GM12878 (cell line): ENCODE measurements around the gene SLC7A5. TPM values are rescaled to one million over a fixed set of nuclear protein-coding genes. Genes with fewer than 3 reads are reported as not detected.

ENCODE experiments used
- ATAC-seq: fragments of 200-7000 bp; cut with Tn5 transposase; 3 replicates; pipeline ENCODE4 v1.9.1; 2020; ENCODE audit warnings: mild to moderate bottlenecking, moderate library complexity
- BruUV-seq: library from RNA; stranded (reverse); fragments of 400-500 nt; replicated peaks from 2 replicates; lab custom pipeline; 2021; lab: Mats Ljungman, UMichigan
- CTCF ChIA-PET: fragments of 300-600 bp; sonication (Branson Sonifier 250); formaldehyde crosslinking; extraction: SDS; loops from one replicate; lab custom pipeline; 2021; ENCODE audit warnings: inconsistent platforms; lab: Yijun Ruan, JAX
- POLR2A ChIA-PET: fragments of 350-600 bp; formaldehyde crosslinking; extraction: SDS; loops from one replicate; lab custom pipeline; 2021; ENCODE audit warnings: inconsistent platforms; lab: Charles Lee
- RAD21 ChIA-PET: fragments of 300-600 bp; sonication (Branson Sonifier 250); formaldehyde crosslinking; loops from one replicate; lab custom pipeline; 2023; ENCODE audit warnings: antibody characterized with exemption; ENCODE audit not compliant: unreplicated experiment; lab: Charles Lee
- SMC1A ChIA-PET: fragments of 300-600 bp; sonication (Branson Sonifier 250); formaldehyde crosslinking; loops from one replicate; lab custom pipeline; 2023; ENCODE audit not compliant: unreplicated experiment, uncharacterized antibody; lab: Charles Lee
- DNase-seq: peaks from one replicate; pipeline ENCODE4 v3.0.0-alpha.2; 2011; ENCODE audit warnings: low read depth, low spot score
- FAIRE-seq: peaks from 3 replicates; lab custom pipeline; 2011; peaks lifted over from hg19 to GRCh38; lab: Jason Lieb, UNC
- H2AFZ ChIP-seq: 2 replicates; pipeline ENCODE4 v1.6.0; 2011; ENCODE audit warnings: low read depth, low read length, control low read depth; ENCODE audit not compliant: control insufficient read depth
- H3K27ac ChIP-seq: 2 replicates; pipeline ENCODE4 v1.5.1; 2011; ENCODE audit warnings: control low read depth; ENCODE audit not compliant: control insufficient read depth, insufficient read depth
- H3K27me3 ChIP-seq, 2 experiments: replicated peaks in 1 of 2; 2 replicates each; pipeline versions ENCODE4 v1.6.0 to v1.6.1; 2011; ENCODE audit warnings: low read length in 1 of 2; ENCODE audit not compliant: control insufficient read depth in 2 of 2, insufficient read depth in 2 of 2
- H3K36me3 ChIP-seq, 2 experiments: 2 replicates each; pipeline ENCODE4 v1.5.1; 2011; ENCODE audit warnings: low read length in 1 of 2; ENCODE audit not compliant: control insufficient read depth in 2 of 2, insufficient read depth in 2 of 2
- H3K4me1 ChIP-seq: 2 replicates; pipeline ENCODE4 v1.6.1; 2011; ENCODE audit warnings: mild to moderate bottlenecking, low read length, moderate library complexity, mixed read lengths; ENCODE audit not compliant: control insufficient read depth, insufficient read depth
- H3K4me2 ChIP-seq: 2 replicates; pipeline ENCODE4 v1.6.0; 2011; ENCODE audit warnings: control low read depth; ENCODE audit not compliant: control insufficient read depth, insufficient read depth
- H3K4me3 ChIP-seq: fragments of 200-600 bp; sonication (generic); 2 replicates; pipeline ENCODE4 v1.5.1; 2016
- H3K79me2 ChIP-seq: 2 replicates; pipeline ENCODE4 v1.6.0; 2011; ENCODE audit warnings: low read length; ENCODE audit not compliant: control insufficient read depth, insufficient read depth
- H3K9ac ChIP-seq: 2 replicates; pipeline ENCODE4 v1.8.0; 2011; ENCODE audit warnings: low read length, control low read depth, mixed read lengths; ENCODE audit not compliant: control insufficient read depth, insufficient read depth
- H3K9me3 ChIP-seq: replicated peaks from 3 replicates; pipeline ENCODE4 v1.5.1; 2011; ENCODE audit warnings: mild to moderate bottlenecking, low read length; ENCODE audit not compliant: control insufficient read depth, insufficient read depth
- H4K20me1 ChIP-seq: 2 replicates; pipeline ENCODE4 v1.6.0; 2011; ENCODE audit not compliant: control insufficient read depth, insufficient read depth
- CREB1 ChIP-seq: IDR thresholded peaks from 2 replicates; pipeline ENCODE4 v1.6.1; 2012; ENCODE audit warnings: low read depth, mild to moderate bottlenecking, inconsistent platforms
- ELK1 ChIP-seq: IDR thresholded peaks from 2 replicates; pipeline ENCODE4 v1.6.1; 2012; ENCODE audit warnings: low read depth, low read length, improper control_type of control experiment
- IKZF2 ChIP-seq, 2 experiments: fragments of 450-650 bp; IDR thresholded peaks; 2 replicates each; pipeline ENCODE4 v1.6.1; 2017; ENCODE audit warnings: mild to moderate bottlenecking in 2 of 2, moderate library complexity in 2 of 2
- JUND ChIP-seq: IDR thresholded peaks from 2 replicates; pipeline ENCODE4 v1.6.1; 2012; ENCODE audit warnings: low read depth, mild to moderate bottlenecking, low read length, improper control_type of control experiment, moderate library complexity
- KAT2A ChIP-seq: conservative IDR thresholded peaks from 2 replicates; pipeline ENCODE4 v1.6.1; 2011; ENCODE audit warnings: low read depth, low read length; ENCODE audit not compliant: control insufficient read depth
- NFYB ChIP-seq: IDR thresholded peaks from 2 replicates; pipeline ENCODE4 v1.6.1; 2011; ENCODE audit warnings: low read depth, mild to moderate bottlenecking, low read length, improper control_type of control experiment, moderate library complexity; ENCODE audit not compliant: insufficient read depth
- PML ChIP-seq: IDR thresholded peaks from 2 replicates; pipeline ENCODE4 v1.6.1; 2012; ENCODE audit warnings: low read length, inconsistent platforms
- POLR2A ChIP-seq: IDR thresholded peaks from 2 replicates; pipeline ENCODE4 v1.6.1; 2011; ENCODE audit warnings: low read depth, mild to moderate bottlenecking, low read length
- RAD21 ChIP-seq: IDR thresholded peaks from 2 replicates; pipeline ENCODE4 v1.6.1; 2011; ENCODE audit warnings: mild to moderate bottlenecking, low read depth, low read length, moderate library complexity; ENCODE audit not compliant: insufficient read depth
- RB1 ChIP-seq: fragments of 450-650 bp; formaldehyde crosslinking; IDR thresholded peaks from 2 replicates; pipeline ENCODE4 v1.6.1; 2017; ENCODE audit warnings: mild to moderate bottlenecking, borderline replicate concordance
- SMARCA5 ChIP-seq: fragments of 450-650 bp; IDR thresholded peaks from 2 replicates; pipeline ENCODE4 v1.6.1; 2017; ENCODE audit warnings: mild to moderate bottlenecking
- SP1 ChIP-seq: IDR thresholded peaks from one replicate; pipeline ENCODE4 v1.6.1; 2011; ENCODE audit warnings: low read depth, low read length
- TCF12 ChIP-seq: IDR thresholded peaks from 2 replicates; pipeline ENCODE4 v1.6.1; 2011; ENCODE audit warnings: low read depth, mild to moderate bottlenecking, low read length
- ZNF217 ChIP-seq: fragments of 450-650 bp; IDR thresholded peaks from 2 replicates; pipeline ENCODE4 v1.6.1; 2017; ENCODE audit warnings: antibody characterized with exemption, mild to moderate bottlenecking
- ZNF24 ChIP-seq: fragments of 450-650 bp; IDR thresholded peaks from 2 replicates; pipeline ENCODE4 v1.6.1; 2017; ENCODE audit warnings: antibody characterized with exemption, mild to moderate bottlenecking
- WGBS: methylation state at CpG from one replicate; pipeline ENCODE4 v1.1.6; 2016; ENCODE audit warnings: low lambda C conversion rate; ENCODE audit not compliant: insufficient replicate concordance, insufficient coverage; ENCODE audit errors: missing lambda C conversion rate; 5-methylcytosine and 5-hydroxymethylcytosine counted together
- in situ Hi-C: fragments of 300-500 bp; cut with MboI; formaldehyde crosslinking; loops from 9 replicates; pipeline ENCODE4 v1.14.3; 2018; ENCODE audit warnings: mixed read lengths
- intact Hi-C: fragments of 100-400 bp; cut with micrococcal nuclease; formaldehyde crosslinking; loops from one replicate; pipeline ENCODE4 v1.14.2; 2022; ENCODE audit not compliant: unreplicated experiment
- polyA plus RNA-seq, 11 experiments: library from polyadenylated mRNA; depleted of rRNA in 4 of 11; unstranded in 6 of 11; stranded (reverse) in 5 of 11; fragments of >200 nt; fragmentation: Nextera tagmentation in 4 of 11; fragmentation: Illumina TruSeq in 1 of 11; extraction: Ambion mirVana in 4 of 11; extraction: Trizol in 1 of 11; gene quantifications; 1 replicate in 1 of 11; 2 replicates in 10 of 11; pipeline versions ENCODE4 v1.2.1 to v1.2.3, GENCODE V29; 2011 to 2016; ENCODE audit warnings: inconsistent platforms in 2 of 11, missing spikeins in 2 of 11, low read depth in 1 of 11
- total RNA-seq, 4 experiments: library from RNA; depleted of rRNA in 3 of 4; stranded (reverse); fragments of >200 nt in 3 of 4; fragmentation: Illumina TruSeq in 1 of 4; extraction: Trizol in 1 of 4; gene quantifications; 2 replicates each; pipeline versions ENCODE4 v1.2.1 to v1.2.3, GENCODE V29; 2013 to 2021
- TF ChIP-seq, protein P1 (sequence below), 3 experiments: IDR thresholded peaks in 2 of 3; conservative IDR thresholded peaks in 1 of 3; 2 replicates each; pipeline ENCODE4 v1.5.1; 2011; ENCODE audit warnings: low read depth in 3 of 3, low read length in 3 of 3, mild to moderate bottlenecking in 3 of 3, control low read depth in 2 of 3, moderate library complexity in 2 of 3, inconsistent platforms in 1 of 3, mixed read lengths in 1 of 3; ENCODE audit not compliant: control insufficient read depth in 2 of 3, insufficient read depth in 1 of 3; ENCODE audit errors: extremely low read depth in 1 of 3
- TF ChIP-seq, protein P2 (sequence below): fragments of 450-650 bp; IDR thresholded peaks from 2 replicates; pipeline ENCODE4 v1.6.1; 2018; ENCODE audit warnings: borderline replicate concordance, mild to moderate bottlenecking; ENCODE audit not compliant: partially characterized antibody

Gene SLC7A5
- total and polyA plus RNA-seq, 10 of the 15 experiments (the other 5 are each of a cell fraction or from before 2014, with no cell fraction given): 2.3 to 101 (median 35.8) TPM

DNA sequence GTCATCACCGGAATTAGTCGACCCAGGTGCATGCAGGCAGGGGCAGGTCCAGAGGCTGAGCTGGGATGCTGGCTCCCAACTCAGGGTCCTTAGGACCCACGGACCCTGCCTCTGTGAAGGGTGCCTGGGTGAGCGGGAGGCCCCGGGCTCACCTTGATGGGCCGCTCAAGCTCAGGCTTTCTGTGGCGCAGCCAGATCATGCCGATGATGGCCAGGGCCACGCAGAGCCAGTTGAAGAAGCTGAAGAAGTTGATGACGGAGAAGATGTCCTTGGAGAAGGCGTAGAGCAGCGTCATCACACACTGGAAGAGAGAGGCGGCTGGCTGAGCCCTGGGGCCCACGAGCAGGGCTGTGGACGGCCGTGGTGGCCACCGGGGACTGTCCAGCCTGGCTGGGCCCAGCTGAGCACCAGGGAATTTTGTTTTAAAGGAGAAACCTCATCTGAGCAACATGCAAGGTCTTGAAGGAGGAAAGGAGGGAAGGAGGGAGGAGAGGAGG is 32.9 kb downstream of the SLC7A5 start (continued):
- TF ChIP-seq NFYB (no peak), CREB1 (no peak), JUND (no peak)
- TF ChIP-seq, all 136 proteins: peak for 0

- RAD21 ChIA-PET: no interaction called here
- H3K27ac ChIP-seq: no peak overlapping the region
- ATAC-seq: no peak
- H3K36me3 ChIP-seq: peaks cover 20 to 73% of the 10 kb centered on the region in 2 experiments
- in situ Hi-C loops: no loop called here
- no peak for DNase-seq
- CTCF ChIA-PET: interaction anchor here (2.0 kb wide), 1 partner anchor 14 kb away, joined by 8 read pairs; no protein-coding TSS in a partner anchor
- H3K9ac ChIP-seq: no peak overlapping the region
- TF ChIP-seq TCF12: no peak
- TF ChIP-seq SMARCA5: no peak
- TF ChIP-seq RAD21: no peak
- no peak for TF ChIP-seq ZNF217
- TF ChIP-seq SP1: no peak
- TF ChIP-seq, protein P1, sequence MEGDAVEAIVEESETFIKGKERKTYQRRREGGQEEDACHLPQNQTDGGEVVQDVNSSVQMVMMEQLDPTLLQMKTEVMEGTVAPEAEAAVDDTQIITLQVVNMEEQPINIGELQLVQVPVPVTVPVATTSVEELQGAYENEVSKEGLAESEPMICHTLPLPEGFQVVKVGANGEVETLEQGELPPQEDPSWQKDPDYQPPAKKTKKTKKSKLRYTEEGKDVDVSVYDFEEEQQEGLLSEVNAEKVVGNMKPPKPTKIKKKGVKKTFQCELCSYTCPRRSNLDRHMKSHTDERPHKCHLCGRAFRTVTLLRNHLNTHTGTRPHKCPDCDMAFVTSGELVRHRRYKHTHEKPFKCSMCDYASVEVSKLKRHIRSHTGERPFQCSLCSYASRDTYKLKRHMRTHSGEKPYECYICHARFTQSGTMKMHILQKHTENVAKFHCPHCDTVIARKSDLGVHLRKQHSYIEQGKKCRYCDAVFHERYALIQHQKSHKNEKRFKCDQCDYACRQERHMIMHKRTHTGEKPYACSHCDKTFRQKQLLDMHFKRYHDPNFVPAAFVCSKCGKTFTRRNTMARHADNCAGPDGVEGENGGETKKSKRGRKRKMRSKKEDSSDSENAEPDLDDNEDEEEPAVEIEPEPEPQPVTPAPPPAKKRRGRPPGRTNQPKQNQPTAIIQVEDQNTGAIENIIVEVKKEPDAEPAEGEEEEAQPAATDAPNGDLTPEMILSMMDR (IDR thresholded peaks at IDR 0.05 in 2 of 3, conservative IDR thresholded peaks at IDR 0.05 in 1 of 3; ENCODE audit: control insufficient read depth in 2 of 3, extremely low read depth in 1 of 3, insufficient read depth in 1 of 3, low read depth in 3 of 3, low read length in 3 of 3): no peak
- TF ChIP-seq IKZF2 (IDR thresholded peaks at IDR 0.05): no peak
- TF ChIP-seq ELK1: no peak
- TF ChIP-seq RB1: no peak
- TF ChIP-seq KAT2A: no peak
- TF ChIP-seq POLR2A: no peak
- TF ChIP-seq PML: no peak
- TF ChIP-seq, protein P2, sequence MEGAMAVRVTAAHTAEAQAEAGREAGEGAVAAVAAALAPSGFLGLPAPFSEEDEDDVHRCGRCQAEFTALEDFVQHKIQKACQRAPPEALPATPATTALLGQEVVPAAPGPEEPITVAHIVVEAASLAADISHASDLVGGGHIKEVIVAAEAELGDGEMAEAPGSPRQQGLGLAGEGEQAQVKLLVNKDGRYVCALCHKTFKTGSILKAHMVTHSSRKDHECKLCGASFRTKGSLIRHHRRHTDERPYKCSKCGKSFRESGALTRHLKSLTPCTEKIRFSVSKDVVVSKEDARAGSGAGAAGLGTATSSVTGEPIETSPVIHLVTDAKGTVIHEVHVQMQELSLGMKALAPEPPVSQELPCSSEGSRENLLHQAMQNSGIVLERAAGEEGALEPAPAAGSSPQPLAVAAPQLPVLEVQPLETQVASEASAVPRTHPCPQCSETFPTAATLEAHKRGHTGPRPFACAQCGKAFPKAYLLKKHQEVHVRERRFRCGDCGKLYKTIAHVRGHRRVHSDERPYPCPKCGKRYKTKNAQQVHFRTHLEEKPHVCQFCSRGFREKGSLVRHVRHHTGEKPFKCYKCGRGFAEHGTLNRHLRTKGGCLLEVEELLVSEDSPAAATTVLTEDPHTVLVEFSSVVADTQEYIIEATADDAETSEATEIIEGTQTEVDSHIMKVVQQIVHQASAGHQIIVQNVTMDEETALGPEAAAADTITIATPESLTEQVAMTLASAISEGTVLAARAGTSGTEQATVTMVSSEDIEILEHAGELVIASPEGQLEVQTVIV: no peak
- no peak for TF ChIP-seq ZNF24
- H3K4me3 ChIP-seq: no peak overlapping the region
- H3K79me2 ChIP-seq: no peaks in the 10 kb centered on the region
- no peak overlapping the region for H2AFZ ChIP-seq
- SMC1A ChIA-PET: no interaction called here
- H3K9me3 ChIP-seq: no peaks in the 10 kb centered on the region
- H3K27me3 ChIP-seq: no peaks in the 10 kb centered on the region
- intact Hi-C loops: no loop called here
- no peaks in the 10 kb centered on the region for H4K20me1 ChIP-seq
- BruUV-seq: no TSS peak
- 90% methylated on average over 19 of the region's 20 CpGs for WGBS
- POLR2A ChIA-PET: interaction anchor here (0.8 kb wide), 2 partner anchors 10 to 11 kb away, joined by 3 read pairs; no protein-coding TSS in a partner anchor
- H3K4me2 ChIP-seq: no peak overlapping the region
- FAIRE-seq: no peak
- H3K4me1 ChIP-seq: 0 out of 2 replicates have a peak, but pooled peaks cover 2% of the 10 kb centered on the region
These were observed 33.4 kb downstream of the SLC7A5 start for GRCh38 chr16:87835882-87836331.
